Hepatocyte (in vitro differentiated cells): ENCODE measurements around the gene ACO2. TPM values are rescaled to one million over a fixed set of nuclear protein-coding genes. Genes with fewer than 3 reads are reported as not detected.

Experiments
- DNase-seq: peaks from one replicate; pipeline ENCODE4 v3.0.0-alpha.2; 2016; ENCODE audit warnings: low spot score
- H2AFZ ChIP-seq: fragments of 200-600 bp; sonication (generic); 2 replicates; pipeline ENCODE4 v1.6.0; 2016; ENCODE audit warnings: antibody characterized with exemption, mild to moderate bottlenecking
- H3K27ac ChIP-seq: fragments of 200-600 bp; sonication (generic); 2 replicates; pipeline ENCODE4 v1.5.1; 2016; ENCODE audit warnings: mild to moderate bottlenecking
- H3K27me3 ChIP-seq: fragments of 200-600 bp; sonication (generic); 2 replicates; pipeline ENCODE4 v1.6.1; 2016
- H3K36me3 ChIP-seq: fragments of 200-600 bp; sonication (generic); replicated peaks from 2 replicates; pipeline ENCODE4 v1.5.1; 2016; ENCODE audit warnings: low read depth; ENCODE audit not compliant: insufficient read depth
- H3K4me1 ChIP-seq: fragments of 200-600 bp; sonication (generic); 2 replicates; pipeline ENCODE4 v1.5.1; 2016; ENCODE audit warnings: mild to moderate bottlenecking, moderate library complexity; ENCODE audit not compliant: insufficient read depth
- H3K4me2 ChIP-seq: fragments of 200-600 bp; sonication (generic); 2 replicates; pipeline ENCODE4 v1.6.0; 2016
- H3K4me3 ChIP-seq: fragments of 200-600 bp; sonication (generic); 2 replicates; pipeline ENCODE4 v1.5.1; 2016; ENCODE audit warnings: mild to moderate bottlenecking
- H3K79me2 ChIP-seq: fragments of 200-600 bp; sonication (generic); 2 replicates; pipeline ENCODE4 v1.6.0; 2017; ENCODE audit warnings: mild to moderate bottlenecking
- H3K9me2 ChIP-seq: fragments of 200-600 bp; sonication (generic); replicated peaks from 2 replicates; pipeline ENCODE4 v1.6.0; 2017; ENCODE audit warnings: mild to moderate bottlenecking; ENCODE audit not compliant: insufficient read depth
- H3K9me3 ChIP-seq: fragments of 200-600 bp; sonication (generic); 2 replicates; pipeline ENCODE4 v1.5.1; 2016; ENCODE audit warnings: low read depth, mild to moderate bottlenecking
- H4K20me1 ChIP-seq: fragments of 200-600 bp; sonication (generic); 2 replicates; pipeline ENCODE4 v1.6.0; 2016; ENCODE audit warnings: mild to moderate bottlenecking; ENCODE audit not compliant: insufficient read depth, poor library complexity, severe bottlenecking
- CTCF ChIP-seq: fragments of 200-600 bp; sonication (generic); IDR thresholded peaks from 2 replicates; pipeline ENCODE4 v1.5.1; 2016; ENCODE audit warnings: antibody characterized with exemption, mild to moderate bottlenecking; ENCODE audit not compliant: poor library complexity
- EZH2 ChIP-seq: fragments of 200-600 bp; sonication (generic); IDR thresholded peaks from 2 replicates; pipeline ENCODE4 v1.6.1; 2016; ENCODE audit warnings: antibody characterized with exemption, mild to moderate bottlenecking, borderline replicate concordance
- EZH2phosphoT487 ChIP-seq: fragments of 200-600 bp; sonication (generic); IDR thresholded peaks from one replicate; pipeline ENCODE4 v1.6.1; 2018; ENCODE audit warnings: antibody characterized with exemption, mild to moderate bottlenecking, low read depth, moderate library complexity; ENCODE audit not compliant: unreplicated experiment, severe bottlenecking
- WGBS: methylation state at CpG from one replicate; pipeline ENCODE4 v1.1.6; 2016; ENCODE audit warnings: low lambda C conversion rate; ENCODE audit errors: missing lambda C conversion rate; 5-methylcytosine and 5-hydroxymethylcytosine counted together
- polyA plus RNA-seq: library from polyadenylated mRNA; unstranded; fragments of >200 nt; fragmentation: Nextera tagmentation; extraction: Ambion mirVana; gene quantifications from 2 replicates; pipeline ENCODE4 v1.2.1, GENCODE V29; 2016
- total RNA-seq: library from RNA; depleted of rRNA; stranded (reverse); fragments of >200 nt; gene quantifications from 2 replicates; pipeline ENCODE4 v1.2.3, GENCODE V29; 2014

The ACO2 gene
- total and polyA plus RNA-seq, 2 experiments from 2014 or later: 129 to 196 TPM

- H3K4me2 ChIP-seq: peak overlapping the region; percentile 86
- H3K9me2 ChIP-seq: no peaks in the 10 kb centered on the region
- no peaks in the 10 kb centered on the region for H3K79me2 ChIP-seq
- 88% methylated on average over 5 of the region's 5 CpGs for WGBS
- H3K27me3 ChIP-seq: no peaks in the 10 kb centered on the region
- no peak overlapping the region for H3K4me3 ChIP-seq
- no peaks in the 10 kb centered on the region for H3K9me3 ChIP-seq
- peaks cover 52% of the 10 kb centered on the region for H3K4me1 ChIP-seq
- H4K20me1 ChIP-seq: no peaks in the 10 kb centered on the region
- H2AFZ ChIP-seq: no peak overlapping the region
- TF ChIP-seq EZH2phosphoT487 (no peak), EZH2 (no peak), CTCF (no peak)
- H3K36me3 ChIP-seq: no peaks in the 10 kb centered on the region
- no peak overlapping the region for H3K27ac ChIP-seq
- DNase-seq: no peak
Observed at GRCh38 chr22:41561788-41562187, 92.9 kb downstream of the ACO2 start.

GRCh38 chr22:41562461-41562860 is 93.5 kb downstream of the ACO2 start:
- Histone ChIP-seq H2AFZ (no peak overlapping the region), H3K4me3 (no peak overlapping the region), H3K4me2 (no peak overlapping the region), H3K9me3 (no peaks in the 10 kb centered on the region), H3K36me3 (no peaks in the 10 kb centered on the region), H3K27me3 (no peaks in the 10 kb centered on the region), H4K20me1 (no peaks in the 10 kb centered on the region), H3K79me2 (no peaks in the 10 kb centered on the region), H3K27ac (no peak overlapping the region), H3K4me1 (peaks cover 48% of the 10 kb centered on the region), H3K9me2 (no peaks in the 10 kb centered on the region)
- DNase-seq: no peak
- TF ChIP-seq EZH2phosphoT487: no peak
- TF ChIP-seq CTCF: no peak
- no peak for TF ChIP-seq EZH2
- WGBS: 86% methylated on average over 4 of the region's 4 CpGs

- Histone ChIP-seq H4K20me1 (no peaks in the 10 kb centered on the region), H3K4me2 (peak overlapping the region; percentile 25), H3K36me3 (no peaks in the 10 kb centered on the region), H3K9me2 (no peaks in the 10 kb centered on the region), H3K27me3 (no peaks in the 10 kb centered on the region), H3K4me1 (peaks cover 43% of the 10 kb centered on the region), H3K9me3 (no peaks in the 10 kb centered on the region), H3K27ac (no peak overlapping the region), H3K4me3 (no peak overlapping the region), H3K79me2 (no peaks in the 10 kb centered on the region), H2AFZ (no peak overlapping the region)
- TF ChIP-seq CTCF: no peak
- TF ChIP-seq EZH2: no peak
- TF ChIP-seq EZH2phosphoT487: no peak
- DNase-seq: peak; percentile 55
- 39% methylated on average over 10 of the region's 10 CpGs for WGBS
Observed at GRCh38 chr22:41563051-41563711, 94.3 kb downstream of the ACO2 start.

GRCh38 chr22:41564563-41564962 is 95.6 kb downstream of the ACO2 start:
- TF ChIP-seq CTCF (no peak), EZH2phosphoT487 (no peak), EZH2 (no peak)
- H3K27ac ChIP-seq: peak overlapping the region; percentile 49
- 89% methylated on average over 8 of the region's 8 CpGs for WGBS

More at GRCh38 chr22:41564563-41564962, 95.6 kb downstream of the ACO2 start:
- H2AFZ ChIP-seq: no peak overlapping the region
- no peaks in the 10 kb centered on the region for H3K9me2 ChIP-seq
- H3K36me3 ChIP-seq: no peaks in the 10 kb centered on the region
- H3K79me2 ChIP-seq: no peaks in the 10 kb centered on the region
- H3K4me3 ChIP-seq: no peak overlapping the region
- H3K9me3 ChIP-seq: no peaks in the 10 kb centered on the region
- no peak for DNase-seq
- H3K4me1 ChIP-seq: peaks cover 42% of the 10 kb centered on the region
- no peaks in the 10 kb centered on the region for H3K27me3 ChIP-seq
- no peak overlapping the region for H3K4me2 ChIP-seq
- no peaks in the 10 kb centered on the region for H4K20me1 ChIP-seq
